Right hindlimb (tissue), 1 donor: ENCODE results near the gene ZNF214.
A peak's percentile ranks its signal among the peaks of the same experiment; 100 is the strongest.

Experiments
- DNase-seq: peaks from one replicate; pipeline ENCODE4 v3.0.0-alpha.2; 2018

ZNF214 gene

GRCh38 chr11:7020183-7020917, at the start of gene ZNF214, which contains the start of gene NLRP14:
TSS of gene ZNF214 (minus strand) at chr11:7020346. CDS start at chr11:7002835, 17,511 bp downstream.
TSS of gene NLRP14 (plus strand) at chr11:7020479. CDS start at chr11:7038587, 18,108 bp downstream.
- peak; percentile 96 for DNase-seq

GRCh38 chr11:7062534-7062933, 42.4 kb upstream of the ZNF214 start:
- DNase-seq = no peak

- DNase-seq = no peak
Observed at GRCh38 chr11:7060868-7061267, 40.7 kb upstream of the ZNF214 start.

- DNase-seq = no peak
Observed at GRCh38 chr11:7057641-7058040, 37.5 kb upstream of the ZNF214 start.

- DNase-seq = no peak
Observed at GRCh38 chr11:7056828-7057513, 36.8 kb upstream of the ZNF214 start.

GRCh38 chr11:7050191-7050590, 30.0 kb upstream of the ZNF214 start:
- DNase-seq = no peak

GRCh38 chr11:7046474-7047175, 26.5 kb upstream of the ZNF214 start:
- no peak for DNase-seq

- DNase-seq = no peak
Observed at GRCh38 chr11:7034019-7034418, 13.9 kb upstream of the ZNF214 start.

- no peak for DNase-seq
Observed at GRCh38 chr11:7032692-7033091, 12.5 kb upstream of the ZNF214 start.

GRCh38 chr11:7031471-7031871, 11.3 kb upstream of the ZNF214 start:
- peak; percentile 16 for DNase-seq

GRCh38 chr11:7030836-7031235, 10.7 kb upstream of the ZNF214 start:
- DNase-seq = no peak

- DNase-seq = no peak
Observed at GRCh38 chr11:7028141-7028540, 8.0 kb upstream of the ZNF214 start.

- no peak for DNase-seq
Observed at GRCh38 chr11:7021318-7021717, 1.2 kb upstream of the ZNF214 start.

- no peak for DNase-seq
Observed at GRCh38 chr11:7019500-7020182, 505 bp downstream of the ZNF214 start.

- no peak for DNase-seq
Observed at GRCh38 chr11:7016011-7016410, 4.1 kb downstream of the ZNF214 start.

GRCh38 chr11:7014118-7014517, 6.0 kb downstream of the ZNF214 start:
- DNase-seq = no peak

- DNase-seq = no peak
Observed at GRCh38 chr11:7004482-7004881, 15.7 kb downstream of the ZNF214 start.

GRCh38 chr11:6995703-6996102, 24.4 kb downstream of the ZNF214 start:
- DNase-seq = no peak

- no peak for DNase-seq
Observed at GRCh38 chr11:6992457-6993417, 27.4 kb downstream of the ZNF214 start.

GRCh38 chr11:6992026-6992425, 28.1 kb downstream of the ZNF214 start:
- DNase-seq = no peak

GRCh38 chr11:6991227-6991626, 28.9 kb downstream of the ZNF214 start:
- no peak for DNase-seq

GRCh38 chr11:6988506-6988905, 31.6 kb downstream of the ZNF214 start:
- DNase-seq = no peak
